HCT116 (cell line): ENCODE measurements around the gene PHF20. TPM values are rescaled to one million over a fixed set of nuclear protein-coding genes. Genes with fewer than 3 reads are reported as not detected.

Experiments
- ATAC-seq: fragments of 200-7000 bp; cut with Tn5 transposase; 2 replicates; pipeline ENCODE4 v1.9.1; 2020; ENCODE audit warnings: mild to moderate bottlenecking, moderate library complexity
- BruUV-seq: library from RNA; stranded (reverse); fragments of 400-500 nt; replicated peaks from 2 replicates; lab custom pipeline; 2021; lab: Mats Ljungman, UMichigan
- CTCF ChIA-PET: fragments of 300-600 bp; sonication (Branson Sonifier 250); formaldehyde crosslinking; loops from one replicate; lab custom pipeline; 2021; ENCODE audit warnings: antibody characterized with exemption; lab: Charles Lee
- POLR2A ChIA-PET: fragments of 300-600, 350-600 bp; sonication (Branson Sonifier 250); formaldehyde crosslinking; loops from one replicate; lab custom pipeline; 2021; ENCODE audit warnings: antibody characterized with exemption; lab: Charles Lee
- RAD21 ChIA-PET, 2 experiments: fragments of 300-600 bp; sonication (Branson Sonifier 250); formaldehyde crosslinking; loops; one replicate each; lab custom pipeline; 2023; ENCODE audit warnings: low total read pairs in 2 of 2; ENCODE audit not compliant: uncharacterized antibody in 2 of 2, unreplicated experiment in 2 of 2, low non-redundant PET in 1 of 2; lab: Charles Lee
- DNase-seq: peaks from one replicate; pipeline ENCODE4 v3.0.0-alpha.2; 2010; ENCODE audit warnings: low read depth, low spot score
- H2AFZ ChIP-seq: fragments of 200-600 bp; shearing (Covaris generic), sonication (generic); 2 replicates; pipeline ENCODE4 v1.6.1; 2017; ENCODE audit warnings: low read depth, mixed run types, mixed read lengths, antibody characterized with exemption, low read length; ENCODE audit not compliant: poor library complexity, severe bottlenecking
- H3K27ac ChIP-seq: 2 replicates; pipeline ENCODE4 v1.5.1; 2012; ENCODE audit warnings: low read depth, low read length
- H3K27me3 ChIP-seq: fragments of 200-600 bp; sonication (generic); 2 replicates; pipeline ENCODE4 v1.6.1; 2016; ENCODE audit warnings: mixed run types, low read length, mixed read lengths; ENCODE audit not compliant: insufficient read depth
- H3K36me3 ChIP-seq, 2 experiments: fragments of 200-500 bp in 1 of 2; fragments of 200-600 bp in 1 of 2; sonication (Bioruptor generic) in 1 of 2; sonication (generic) in 1 of 2; 2 replicates each; pipeline versions ENCODE4 v1.5.1 to v1.6.1; 2014 to 2016; ENCODE audit warnings: low read length in 2 of 2, inconsistent platforms in 1 of 2, mixed read lengths in 1 of 2, mixed run types in 1 of 2; ENCODE audit not compliant: insufficient read depth in 2 of 2, control insufficient read depth in 1 of 2
- H3K4me1 ChIP-seq, 2 experiments: fragments of 200-600 bp in 1 of 2; sonication (generic) in 1 of 2; 2 replicates each; pipeline versions ENCODE4 v1.5.1 to v1.6.1; 2012 to 2017; ENCODE audit warnings: low read length in 2 of 2, inconsistent platforms in 1 of 2, mild to moderate bottlenecking in 1 of 2, mixed read lengths in 1 of 2, mixed run types in 1 of 2, moderate library complexity in 1 of 2; ENCODE audit not compliant: insufficient read depth in 2 of 2, control insufficient read depth in 1 of 2
- H3K4me2 ChIP-seq: fragments of 200-600 bp; sonication (generic); 2 replicates; pipeline ENCODE4 v1.6.1; 2017; ENCODE audit warnings: mixed run types, low read length, mixed read lengths
- H3K4me3 ChIP-seq, 2 experiments: fragments of 200-600 bp in 1 of 2; sonication (generic) in 1 of 2; replicated peaks in 1 of 2; 2 replicates each; pipeline ENCODE4 v1.5.1; 2011 to 2016; ENCODE audit warnings: low read length in 2 of 2, control low read depth in 1 of 2, low read depth in 1 of 2, mild to moderate bottlenecking in 1 of 2, mixed read lengths in 1 of 2, mixed run types in 1 of 2
- H3K79me2 ChIP-seq: fragments of 200-600 bp; sonication (generic); 2 replicates; pipeline ENCODE4 v1.6.1; 2017; ENCODE audit warnings: mild to moderate bottlenecking, mixed run types, low read length, moderate library complexity, mixed read lengths; ENCODE audit not compliant: insufficient read depth
- H3K9ac ChIP-seq: fragments of 200-600 bp; sonication (generic); 2 replicates; pipeline ENCODE4 v1.6.1; 2016; ENCODE audit warnings: low read length, mixed read lengths
- H3K9me2 ChIP-seq: fragments of 200-600 bp; sonication (generic), shearing (Covaris generic); 2 replicates; pipeline ENCODE4 v1.6.1; 2017; ENCODE audit warnings: mixed run types, mild to moderate bottlenecking, moderate library complexity; ENCODE audit not compliant: insufficient read depth
- H3K9me3 ChIP-seq, 2 experiments: fragments of 200-500 bp in 1 of 2; fragments of 200-600 bp in 1 of 2; sonication (Bioruptor generic) in 1 of 2; sonication (generic) in 1 of 2; 2 replicates each; pipeline ENCODE4 v1.6.1; 2014 to 2017; ENCODE audit warnings: low read length in 2 of 2, mixed read lengths in 2 of 2, inconsistent platforms in 1 of 2, low read depth in 1 of 2, mild to moderate bottlenecking in 1 of 2, mixed run types in 1 of 2, moderate library complexity in 1 of 2; ENCODE audit not compliant: control insufficient read depth in 1 of 2, insufficient read depth in 1 of 2
- H4K20me1 ChIP-seq: fragments of 200-600 bp; sonication (generic), shearing (Covaris generic); 2 replicates; pipeline ENCODE4 v1.6.1; 2017; ENCODE audit warnings: mixed run types, mild to moderate bottlenecking, moderate library complexity; ENCODE audit not compliant: insufficient read depth
- ATF3 ChIP-seq: IDR thresholded peaks from 2 replicates; pipeline ENCODE4 v1.6.1; 2012
- CBX3 ChIP-seq: IDR thresholded peaks from 2 replicates; pipeline ENCODE4 v1.6.1; 2012; ENCODE audit warnings: low read depth
- CEBPB ChIP-seq: IDR thresholded peaks from 2 replicates; pipeline ENCODE4 v1.6.1; 2012; ENCODE audit warnings: low read depth
- EGR1 ChIP-seq: IDR thresholded peaks from 2 replicates; pipeline ENCODE4 v1.6.1; 2012; ENCODE audit warnings: low read depth
- ELF1 ChIP-seq: IDR thresholded peaks from 2 replicates; pipeline ENCODE4 v1.6.1; 2012; ENCODE audit warnings: low read depth, borderline replicate concordance
- EZH2 ChIP-seq: fragments of 200-600 bp; sonication (generic); IDR thresholded peaks from 2 replicates; pipeline ENCODE4 v1.6.1; 2017; ENCODE audit warnings: antibody characterized with exemption, mixed run types
- EZH2phosphoT487 ChIP-seq: fragments of 200-600 bp; IDR thresholded peaks from 2 replicates; pipeline ENCODE4 v1.6.1; 2018; ENCODE audit warnings: antibody characterized with exemption, borderline replicate concordance
- FOSL1 ChIP-seq: IDR thresholded peaks from 2 replicates; pipeline ENCODE4 v1.6.1; 2012; ENCODE audit warnings: low read depth
- JUND ChIP-seq: IDR thresholded peaks from 2 replicates; pipeline ENCODE4 v1.6.1; 2012
- POLR2A ChIP-seq: IDR thresholded peaks from 2 replicates; pipeline ENCODE4 v1.7.0; 2011; ENCODE audit warnings: borderline replicate concordance; ENCODE audit not compliant: insufficient read depth, insufficient read length; ENCODE audit errors: extremely low read depth
- POLR2AphosphoS5 ChIP-seq: IDR thresholded peaks from 2 replicates; pipeline ENCODE4 v1.6.1; 2011; ENCODE audit warnings: mild to moderate bottlenecking, low read depth, low read length, moderate library complexity
- RAD21 ChIP-seq: IDR thresholded peaks from 2 replicates; pipeline ENCODE4 v1.6.1; 2012; ENCODE audit warnings: low read depth, mild to moderate bottlenecking
- REST ChIP-seq: IDR thresholded peaks from 2 replicates; pipeline ENCODE4 v1.6.1; 2012; ENCODE audit warnings: low read depth
- SIN3A ChIP-seq: IDR thresholded peaks from 2 replicates; pipeline ENCODE4 v1.6.1; 2012; ENCODE audit warnings: low read depth
- SP1 ChIP-seq: IDR thresholded peaks from 2 replicates; pipeline ENCODE4 v1.6.1; 2012; ENCODE audit warnings: low read depth
- SRF ChIP-seq: IDR thresholded peaks from 2 replicates; pipeline ENCODE4 v1.6.1; 2012; ENCODE audit warnings: low read depth
- TCF7L2 ChIP-seq: IDR thresholded peaks from 2 replicates; pipeline ENCODE4 v1.7.0; 2011; ENCODE audit warnings: borderline replicate concordance, inconsistent platforms; ENCODE audit not compliant: insufficient read depth, insufficient read length; ENCODE audit errors: extremely low read depth
- YY1 ChIP-seq: IDR thresholded peaks from 2 replicates; pipeline ENCODE4 v1.6.1; 2011; ENCODE audit warnings: low read length, low read depth, moderate library complexity, mild to moderate bottlenecking; ENCODE audit not compliant: insufficient replicate concordance; ENCODE audit errors: extremely low read depth
- ZFX ChIP-seq: fragments of 450-650 bp; IDR thresholded peaks from 2 replicates; pipeline ENCODE4 v1.6.1; 2017
- ZNF274 ChIP-seq: fragments of 200-500 bp; sonication (Bioruptor generic); IDR thresholded peaks from 2 replicates; pipeline ENCODE4 v1.6.1; 2014; ENCODE audit warnings: mild to moderate bottlenecking, low read depth, low read length, inconsistent platforms
- intact Hi-C: fragments of 100-400 bp; cut with micrococcal nuclease; formaldehyde crosslinking; loops from 2 replicates; pipeline ENCODE4 v1.10.0; 2022
- total RNA-seq: library from RNA; stranded (reverse); gene quantifications from one replicate; pipeline ENCODE4 v1.2.1, GENCODE V29; 2021; ENCODE audit not compliant: unreplicated experiment
- TF ChIP-seq, protein P1 (sequence below): IDR thresholded peaks from 2 replicates; pipeline ENCODE4 v1.6.1; 2012
- TF ChIP-seq, protein P2 (sequence below), 3 experiments: fragments of 200-600 bp in 1 of 3; sonication (generic) in 1 of 3; IDR thresholded peaks in 2 of 3; conservative IDR thresholded peaks in 1 of 3; 2 replicates each; pipeline ENCODE4 v1.5.1; 2012 to 2017; ENCODE audit warnings: low read depth in 2 of 3, low read length in 2 of 3, antibody characterized with exemption in 1 of 3, borderline replicate concordance in 1 of 3, control low read depth in 1 of 3, mild to moderate bottlenecking in 1 of 3, mixed read lengths in 1 of 3, mixed run types in 1 of 3, moderate library complexity in 1 of 3; ENCODE audit not compliant: insufficient read depth in 1 of 3

The PHF20 gene
- total RNA-seq, 1 experiment from 2014 or later = 40.8 TPM

DNA sequence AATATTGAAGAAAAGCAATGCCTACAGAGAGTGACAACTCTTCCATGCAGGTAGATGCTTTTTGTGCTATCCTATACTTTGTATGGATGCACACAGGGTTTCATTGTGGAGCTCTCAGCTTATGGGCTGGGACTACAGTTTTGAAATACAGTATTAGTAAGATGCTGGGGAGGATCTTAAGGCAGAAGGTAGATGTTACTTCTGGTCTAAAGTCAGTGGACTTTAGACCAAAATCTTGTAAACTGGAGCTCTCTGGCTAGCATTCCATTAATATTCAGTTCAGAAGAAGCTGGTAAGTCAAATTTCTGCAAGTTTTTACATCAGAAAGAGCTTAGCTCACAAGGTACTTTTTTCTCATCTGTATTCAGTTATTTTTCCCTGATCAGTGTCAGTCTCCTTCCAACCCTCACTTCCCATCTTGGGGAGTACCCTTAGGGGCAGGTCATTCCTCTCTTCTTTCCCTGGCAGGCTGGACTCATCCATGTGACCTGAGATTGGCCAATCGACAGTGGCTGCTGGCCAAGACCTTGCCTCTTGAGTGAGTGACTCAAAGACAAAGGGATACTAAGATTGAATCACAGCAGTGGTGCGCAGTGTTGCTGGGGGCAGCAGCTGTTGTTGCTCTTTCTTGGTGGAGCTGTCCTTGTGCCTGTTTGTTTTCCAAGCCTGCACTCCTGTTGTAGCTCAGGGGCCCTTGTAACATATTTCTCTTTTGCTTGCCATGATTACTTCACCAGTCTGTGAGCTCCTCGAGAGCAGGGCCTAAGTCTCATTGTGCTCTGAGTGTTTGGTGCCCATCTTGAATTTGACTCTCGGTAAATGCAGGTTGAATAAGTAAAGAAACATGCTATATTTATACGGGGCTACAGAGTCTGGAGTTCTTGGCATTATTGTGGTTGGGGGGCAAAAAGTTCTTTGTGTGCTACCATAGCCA, 2.8 kb upstream of the PHF20 start:
- H2AFZ ChIP-seq = peak overlapping the region; percentile 73
- H3K79me2 ChIP-seq = peaks cover 18% of the 10 kb centered on the region
- peak overlapping the region; percentile 60 for H3K4me2 ChIP-seq
- H3K4me1 ChIP-seq = peaks cover 16 to 32% of the 10 kb centered on the region in 2 experiments
- no peaks in the 10 kb centered on the region for H3K36me3 ChIP-seq
- POLR2A ChIA-PET = interaction anchor here (0.7 to 5.0 kb wide), 2 partner anchors 26 to 115 kb away, joined by 3 to 58 read pairs; partner anchors contain the start of gene RBM39
- intact Hi-C loops = no loop called here
- H3K9me3 ChIP-seq = no peaks in the 10 kb centered on the region
- BruUV-seq = no TSS peak
- peak; percentile 77 for DNase-seq
- RAD21 ChIA-PET = no interaction called here
- no peak overlapping the region for H3K27ac ChIP-seq
- H3K9me2 ChIP-seq = no peaks in the 10 kb centered on the region
- no peak overlapping the region for H3K4me3 ChIP-seq
- no peaks in the 10 kb centered on the region for H3K27me3 ChIP-seq
- CTCF ChIA-PET = no interaction called here
- peak; percentile 44 for ATAC-seq
- H4K20me1 ChIP-seq = no peaks in the 10 kb centered on the region
- H3K9ac ChIP-seq = peak overlapping the region; percentile 41
- TF ChIP-seq YY1 (peak; percentile 21), REST (no peak), SP1 (no peak), CEBPB (peak; percentile 83), POLR2A (peak; percentile 88), EZH2 (no peak), ZFX (no peak), CBX3 (no peak), SIN3A (no peak), SRF (no peak), FOSL1 (no peak), RAD21 (no peak), EZH2phosphoT487 (no peak), TCF7L2 (no peak), ELF1 (no peak), JUND (no peak), POLR2AphosphoS5 (peak; percentile 67), EGR1 (no peak), ZNF274 (no peak), ATF3 (no peak)
- TF ChIP-seq, protein P1, sequence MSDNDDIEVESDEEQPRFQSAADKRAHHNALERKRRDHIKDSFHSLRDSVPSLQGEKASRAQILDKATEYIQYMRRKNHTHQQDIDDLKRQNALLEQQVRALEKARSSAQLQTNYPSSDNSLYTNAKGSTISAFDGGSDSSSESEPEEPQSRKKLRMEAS = no peak
- TF ChIP-seq, protein P2, sequence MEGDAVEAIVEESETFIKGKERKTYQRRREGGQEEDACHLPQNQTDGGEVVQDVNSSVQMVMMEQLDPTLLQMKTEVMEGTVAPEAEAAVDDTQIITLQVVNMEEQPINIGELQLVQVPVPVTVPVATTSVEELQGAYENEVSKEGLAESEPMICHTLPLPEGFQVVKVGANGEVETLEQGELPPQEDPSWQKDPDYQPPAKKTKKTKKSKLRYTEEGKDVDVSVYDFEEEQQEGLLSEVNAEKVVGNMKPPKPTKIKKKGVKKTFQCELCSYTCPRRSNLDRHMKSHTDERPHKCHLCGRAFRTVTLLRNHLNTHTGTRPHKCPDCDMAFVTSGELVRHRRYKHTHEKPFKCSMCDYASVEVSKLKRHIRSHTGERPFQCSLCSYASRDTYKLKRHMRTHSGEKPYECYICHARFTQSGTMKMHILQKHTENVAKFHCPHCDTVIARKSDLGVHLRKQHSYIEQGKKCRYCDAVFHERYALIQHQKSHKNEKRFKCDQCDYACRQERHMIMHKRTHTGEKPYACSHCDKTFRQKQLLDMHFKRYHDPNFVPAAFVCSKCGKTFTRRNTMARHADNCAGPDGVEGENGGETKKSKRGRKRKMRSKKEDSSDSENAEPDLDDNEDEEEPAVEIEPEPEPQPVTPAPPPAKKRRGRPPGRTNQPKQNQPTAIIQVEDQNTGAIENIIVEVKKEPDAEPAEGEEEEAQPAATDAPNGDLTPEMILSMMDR (IDR thresholded peaks at IDR 0.05 in 2 of 3, conservative IDR thresholded peaks at IDR 0.05 in 1 of 3; ENCODE audit: borderline replicate concordance in 1 of 3, insufficient read depth in 1 of 3, low read depth in 2 of 3, low read length in 2 of 3) = no peak
